Thyroid gland (tissue), 4 donors: Measurements from ENCODE around the gene AGTRAP. TPM values are rescaled to one million over a fixed set of nuclear protein-coding genes. Genes with fewer than 3 reads are reported as not detected.

Experiments used
- DNase-seq, 2 donors: peaks; one replicate each; pipeline ENCODE4 v3.0.0-alpha.2; 2019
- H3K27ac ChIP-seq, 3 donors: fragments of 200-600 bp; sonication (generic); 1 replicate in 2 of 3; 2 replicates in 1 of 3; pipeline ENCODE4 v1.5.1; 2016 to 2019; ENCODE audit warnings: mild to moderate bottlenecking in 1 of 3, moderate library complexity in 1 of 3
- H3K27me3 ChIP-seq: fragments of 200-600 bp; sonication (generic); one replicate; pipeline ENCODE4 v1.5.1; 2019
- H3K36me3 ChIP-seq, 2 donors: fragments of 200-600 bp; sonication (generic); one replicate each; pipeline ENCODE4 v1.5.1; 2016 to 2019
- H3K4me1 ChIP-seq, 2 donors: fragments of 200-600 bp; sonication (generic); one replicate each; pipeline ENCODE4 v1.5.1; 2017 to 2019
- H3K4me3 ChIP-seq, 3 donors: fragments of 200-600 bp; sonication (generic); replicated peaks in 1 of 3; 1 replicate in 2 of 3; 2 replicates in 1 of 3; pipeline ENCODE4 v1.5.1; 2016; ENCODE audit warnings: mild to moderate bottlenecking in 1 of 3
- H3K9me3 ChIP-seq: fragments of 200-600 bp; sonication (generic); one replicate; pipeline ENCODE4 v1.5.1; 2017
- CTCF ChIP-seq, 6 experiments: fragments of 200-600 bp in 3 of 6; fragments of 450-650 bp in 3 of 6; sonication (generic) in 3 of 6; IDR thresholded peaks; one replicate each; pipeline ENCODE4 v1.5.1; 2016 to 2019; ENCODE audit warnings: antibody characterized with exemption in 6 of 6, mild to moderate bottlenecking in 2 of 6, inconsistent platforms in 1 of 6, moderate library complexity in 1 of 6
- POLR2A ChIP-seq, 2 donors: fragments of 450-650 bp; IDR thresholded peaks; one replicate each; pipeline ENCODE4 v1.6.1; 2017; ENCODE audit warnings: antibody characterized with exemption in 2 of 2, mild to moderate bottlenecking in 2 of 2, moderate library complexity in 1 of 2
- WGBS, 2 donors: methylation state at CpG; one replicate each; pipeline ENCODE4 v1.1.5; 2017; 5-methylcytosine and 5-hydroxymethylcytosine counted together
- intact Hi-C: fragments of 100-400 bp; cut with DNase I; formaldehyde crosslinking; loops from one replicate; pipeline ENCODE4 v1.15.1; 2023
- total RNA-seq, 4 donors: library from RNA; depleted of rRNA; stranded (reverse); fragments of >200 nt; gene quantifications; one replicate each; pipeline ENCODE4 v1.2.3, GENCODE V29; 2016

AGTRAP gene, protein sequence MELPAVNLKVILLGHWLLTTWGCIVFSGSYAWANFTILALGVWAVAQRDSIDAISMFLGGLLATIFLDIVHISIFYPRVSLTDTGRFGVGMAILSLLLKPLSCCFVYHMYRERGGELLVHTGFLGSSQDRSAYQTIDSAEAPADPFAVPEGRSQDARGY
- 10 to 100 TPM; 35.6 to 72.4 (median 63.6) TPM for total RNA-seq

GRCh38 chr1:11735854-11736745 is at the start of gene AGTRAP:
AGTRAP (plus strand) TSS chr1:11736136; CDS start chr1:11736209, 73 bp downstream.
- intact Hi-C loops: loop anchor here (5.0 kb wide), 1 partner anchor 56 kb away; no protein-coding TSS in a partner anchor
- Histone ChIP-seq H3K27ac (peak within 1 kb of the TSS; percentile 85 to 90 (median 89)), H3K4me3 (peak within 1 kb of the TSS; percentile 42 to 98 (median 95)), H3K9me3 (no peaks in the 10 kb centered on the region), H3K27me3 (no peaks in the 10 kb centered on the region), H3K36me3 (no peaks in the 10 kb centered on the region), H3K4me1 (peaks cover 13 to 40% of the 10 kb centered on the region in 2 donors)
- TF ChIP-seq CTCF (IDR thresholded peaks at IDR 0.05) (peak in 2 of 6 experiments; percentile 14 to 15), POLR2A (IDR thresholded peaks at IDR 0.05) (peak in 1 of 2 donors; percentile 57)
- peak; percentile 96 to 97 for DNase-seq
- WGBS, 2 donors: 0 to 1% methylated on average over 22 to 39 of the region's 59 CpGs

- WGBS, 2 donors: 94 to 95% methylated on average over 4 of the region's 4 CpGs
- peaks cover 16% of the 10 kb centered on the region for H3K27me3 ChIP-seq
- DNase-seq: no peak
- H3K4me3 ChIP-seq: no peak overlapping the region
- peaks cover 0 to 22% of the 10 kb centered on the region in 2 donors for H3K4me1 ChIP-seq
- H3K9me3 ChIP-seq: no peaks in the 10 kb centered on the region
- H3K36me3 ChIP-seq: no peaks in the 10 kb centered on the region
- intact Hi-C loops: no loop called here
- TF ChIP-seq POLR2A (IDR thresholded peaks at IDR 0.05) (no peak), CTCF (IDR thresholded peaks at IDR 0.05) (no peak)
- no peak overlapping the region for H3K27ac ChIP-seq
Observed at GRCh38 chr1:11688506-11688905, 47.4 kb upstream of the AGTRAP start.

DNA sequence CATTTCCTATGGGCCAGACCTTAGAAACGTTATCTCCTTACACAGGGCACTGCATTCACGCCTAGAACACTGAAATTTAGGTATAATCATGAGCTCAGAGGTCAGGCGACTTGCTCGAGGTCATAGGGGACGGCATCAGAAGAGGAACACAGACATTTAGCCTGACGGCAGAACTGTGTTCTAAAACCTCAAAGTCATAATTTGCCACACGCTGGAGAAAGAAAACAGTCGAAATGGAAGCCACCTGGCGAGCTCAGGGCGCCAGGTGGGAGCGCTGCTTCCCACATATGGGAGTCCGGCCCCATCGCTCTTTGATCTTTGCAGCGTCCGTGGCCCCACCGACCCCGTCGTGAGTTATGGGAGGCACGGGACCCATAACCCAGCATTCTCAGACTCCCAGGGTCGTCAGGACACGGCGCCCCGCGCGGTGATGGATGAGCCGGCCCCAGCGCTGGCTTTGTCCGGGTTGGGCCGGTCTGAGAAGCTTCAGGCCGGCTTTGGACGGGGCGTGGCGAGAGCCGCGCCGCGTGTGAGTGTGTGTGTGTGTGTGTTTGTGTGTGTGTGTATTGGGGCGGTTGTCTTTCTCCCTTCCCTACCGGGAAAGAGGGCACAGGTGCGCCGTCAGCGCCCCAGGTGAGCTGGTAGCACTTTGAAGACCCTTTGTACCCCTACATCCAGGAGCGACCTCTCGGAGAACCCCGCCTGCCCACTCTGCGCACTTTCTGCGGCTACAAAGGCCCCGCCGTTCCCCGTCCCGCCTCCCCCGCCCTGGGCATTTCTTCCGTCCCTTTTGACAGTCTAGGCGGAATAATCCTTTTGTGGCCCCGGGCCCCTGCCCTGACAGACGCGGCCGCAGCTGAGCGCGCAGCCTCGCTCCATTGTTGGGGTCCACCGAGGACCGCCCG is 45.3 kb upstream of the AGTRAP start:
- 7 to 8% methylated on average over 36 to 48 of the region's 64 CpGs for WGBS, 2 donors

DNA sequence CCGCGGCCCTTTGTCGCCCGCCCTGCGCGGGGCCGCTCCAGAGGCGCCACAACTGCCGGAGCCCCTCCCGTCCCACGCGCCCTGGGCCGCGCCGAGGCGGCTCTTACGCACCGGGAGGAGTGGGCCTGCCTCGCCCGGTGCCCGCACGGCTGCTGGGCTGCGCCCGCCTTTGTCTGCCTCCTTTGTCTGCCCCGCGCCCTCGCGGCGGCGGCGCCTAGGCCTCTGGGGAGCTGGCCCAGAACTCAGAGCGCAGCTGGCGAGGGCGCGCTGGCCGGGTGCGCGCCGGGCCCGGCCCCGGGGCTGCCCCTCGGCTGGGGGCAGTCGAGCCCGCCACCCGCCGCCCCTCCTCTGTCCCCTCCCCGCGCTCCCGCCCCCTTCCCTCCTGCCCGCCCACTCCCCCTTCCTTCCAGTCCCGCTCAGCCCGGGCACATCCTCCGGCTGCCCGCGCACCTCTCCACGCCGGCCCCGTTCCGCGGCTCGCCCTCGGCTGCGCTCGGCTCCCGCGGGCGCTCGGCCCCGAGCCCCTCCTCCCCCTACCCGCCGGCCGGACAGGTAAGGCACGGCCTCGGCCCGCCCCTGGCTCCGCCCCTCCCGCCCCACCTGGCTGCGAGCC is 44.5 kb upstream of the AGTRAP start, which contains the start of gene DRAXIN:
Gene DRAXIN, plus strand, starts transcription at position 409 of the 613 bp plus-strand sequence. CDS start 14,549 bp downstream, outside the sequence.
- WGBS, 2 donors: 7% methylated on average over 6 of the region's 78 CpGs; no CpG with 5 or more reads in 1 of the 2 donors
- peaks cover 16% of the 10 kb centered on the region for H3K27me3 ChIP-seq
- peak in 1 of 2 donors; percentile 7 for DNase-seq
- peaks cover 0 to 22% of the 10 kb centered on the region in 2 donors for H3K4me1 ChIP-seq
- H3K36me3 ChIP-seq: no peaks in the 10 kb centered on the region
- no peak for TF ChIP-seq POLR2A (IDR thresholded peaks at IDR 0.05)
- TF ChIP-seq CTCF (IDR thresholded peaks at IDR 0.05): no peak
- H3K9me3 ChIP-seq: no peaks in the 10 kb centered on the region
- H3K4me3 ChIP-seq: peak within 1 kb of the TSS in 1 of 3 donors; percentile 17
- no peak within 1 kb of the TSS for H3K27ac ChIP-seq
- intact Hi-C loops: no loop called here

More for the DNA sequence above, 45.3 kb upstream of the AGTRAP start:
- TF ChIP-seq POLR2A (IDR thresholded peaks at IDR 0.05): no peak
- TF ChIP-seq CTCF (IDR thresholded peaks at IDR 0.05): no peak
- peaks cover 0 to 22% of the 10 kb centered on the region in 2 donors for H3K4me1 ChIP-seq
- no peaks in the 10 kb centered on the region for H3K9me3 ChIP-seq
- intact Hi-C loops: no loop called here
- H3K27ac ChIP-seq: no peak overlapping the region
- DNase-seq: peak in 1 of 2 donors; percentile 13
- H3K36me3 ChIP-seq: no peaks in the 10 kb centered on the region
- H3K4me3 ChIP-seq: peak overlapping the region in 1 of 3 donors; percentile 17
- H3K27me3 ChIP-seq: peaks cover 16% of the 10 kb centered on the region
